GM19397 (cell line): ENCODE measurements around the gene CPVL.
"Not testable (repeated sequence)": the region's sequence is repeated elsewhere in the genome, so short reads cannot be mapped to it uniquely, and the experiment has no call there.

ENCODE experiments used
- ATAC-seq: cut with Tn5 transposase; IDR thresholded peaks from one replicate; pipeline ENCODE4 v1.9.1; 2021; ENCODE audit warnings: mild to moderate bottlenecking, moderate library complexity; ENCODE audit not compliant: unreplicated experiment

Gene CPVL

GRCh38 chr7:29120955-29121354 is 25.4 kb downstream of the CPVL start:
- ATAC-seq, result no peak

DNA sequence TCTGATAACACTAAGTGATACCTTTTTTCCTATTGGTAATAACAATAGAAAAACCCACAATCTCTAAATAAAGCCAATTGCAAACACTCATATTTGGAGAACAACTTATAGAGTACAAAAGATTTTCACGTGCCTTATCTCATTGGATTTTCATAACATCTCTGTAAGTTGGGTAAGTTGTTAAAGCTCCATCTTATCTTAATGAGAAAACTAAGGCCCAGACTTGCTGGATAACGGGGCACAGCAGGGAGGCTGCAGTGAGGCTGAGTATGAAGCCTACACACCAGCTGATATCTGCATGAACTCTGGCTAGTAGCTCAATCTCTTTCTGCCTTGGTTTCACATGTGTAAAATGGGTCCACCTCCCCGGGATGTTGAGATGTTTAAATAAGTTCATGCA is 26.8 kb downstream of the CPVL start:
- ATAC-seq, result no peak

DNA sequence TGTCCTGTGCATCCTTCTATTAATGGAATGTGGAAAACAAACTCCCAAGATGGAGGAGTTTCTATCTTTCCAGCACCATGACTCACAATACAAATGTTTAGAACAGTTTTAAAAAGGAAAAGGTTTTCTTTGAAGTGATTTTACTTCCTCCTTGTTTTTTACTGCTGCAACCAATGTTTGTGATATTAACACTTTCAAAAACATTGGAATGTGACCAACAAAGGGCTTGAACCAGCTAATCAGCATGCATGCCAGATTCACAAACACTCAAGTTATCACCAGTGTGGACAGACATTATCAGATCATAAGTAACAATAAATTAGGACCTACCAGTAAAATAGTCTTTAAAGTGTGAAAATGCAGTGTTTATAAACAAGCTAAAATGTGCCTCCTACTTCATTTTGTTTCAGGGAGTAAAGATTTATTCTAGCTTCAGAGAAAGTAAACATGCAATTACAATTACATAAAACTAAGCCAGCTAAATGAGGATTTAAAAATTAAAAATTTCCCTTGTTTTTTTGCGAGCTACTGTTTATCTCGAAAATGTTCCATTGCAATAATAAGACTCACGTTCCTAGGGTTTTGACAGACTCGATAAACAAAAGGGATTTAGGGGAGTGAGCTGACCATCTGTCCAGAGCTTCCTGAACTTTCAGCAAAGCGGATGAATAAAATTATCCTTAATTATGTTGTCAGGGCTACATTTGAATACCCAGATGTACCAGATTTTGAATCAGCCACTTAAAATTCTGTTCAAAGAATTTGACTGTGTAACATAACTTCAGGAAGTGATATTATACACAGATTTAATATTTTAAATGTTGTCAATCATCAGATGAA is 29.8 kb downstream of the CPVL start:
- ATAC-seq, result no peak

- no peak for ATAC-seq
Measured at GRCh38 chr7:29115753-29116152, 30.6 kb downstream of the CPVL start.

DNA sequence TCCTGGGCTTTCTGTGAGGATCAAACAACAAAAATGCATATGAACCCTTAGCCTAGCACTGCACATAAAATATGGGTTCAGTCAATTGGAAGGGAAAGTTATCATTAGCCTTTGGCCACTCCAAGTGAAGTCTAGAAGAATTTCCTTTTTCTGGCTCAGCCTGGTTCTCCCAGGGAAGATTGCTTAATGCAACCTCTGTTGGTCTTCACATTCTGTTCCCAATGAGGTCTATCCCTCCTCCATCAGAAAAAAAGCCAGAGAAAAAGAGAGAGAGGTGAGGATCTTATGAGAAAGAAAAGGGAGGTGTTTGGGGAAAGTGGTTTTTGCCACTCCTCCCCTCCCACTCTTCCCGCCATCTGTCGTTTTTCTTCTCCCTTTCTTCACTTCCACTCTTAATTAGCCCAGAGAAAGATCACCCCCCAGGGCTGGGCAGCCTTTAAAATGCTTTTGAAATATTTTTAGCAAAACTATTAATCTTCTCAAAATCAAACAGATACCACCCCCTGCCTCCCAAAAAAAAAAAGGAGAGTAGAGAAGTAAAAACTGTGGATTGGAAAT is 31.1 kb downstream of the CPVL start:
- no peak for ATAC-seq

GRCh38 chr7:29114266-29114665 is 32.1 kb downstream of the CPVL start:
- not testable (repeated sequence) for ATAC-seq

GRCh38 chr7:29113384-29114102 is 32.8 kb downstream of the CPVL start:
- no peak for ATAC-seq

- ATAC-seq, result no peak
Measured at GRCh38 chr7:29112721-29113120, 33.6 kb downstream of the CPVL start.

GRCh38 chr7:29109899-29110298 is 36.4 kb downstream of the CPVL start:
- no peak for ATAC-seq

GRCh38 chr7:29109358-29109757 is 37.0 kb downstream of the CPVL start:
- no peak for ATAC-seq

DNA sequence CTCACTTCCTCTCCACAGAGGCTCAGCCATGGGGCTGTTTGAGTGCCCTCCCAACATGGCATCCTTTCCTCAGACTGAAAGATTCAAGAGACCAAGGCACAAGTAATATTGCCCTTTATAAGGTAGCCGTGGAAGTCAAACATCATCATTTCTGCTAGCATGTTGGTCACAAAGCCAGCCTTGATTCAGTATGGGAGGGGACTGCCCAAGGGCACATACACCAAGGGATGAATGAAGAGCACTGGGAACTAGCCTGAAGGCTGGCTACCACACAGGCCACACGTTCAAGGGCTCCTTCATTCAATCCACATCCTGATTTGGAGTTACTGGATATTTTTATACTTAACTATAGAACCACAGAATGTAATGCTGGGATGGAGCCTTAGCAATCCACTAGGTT is 39.3 kb downstream of the CPVL start:
- no peak for ATAC-seq

DNA sequence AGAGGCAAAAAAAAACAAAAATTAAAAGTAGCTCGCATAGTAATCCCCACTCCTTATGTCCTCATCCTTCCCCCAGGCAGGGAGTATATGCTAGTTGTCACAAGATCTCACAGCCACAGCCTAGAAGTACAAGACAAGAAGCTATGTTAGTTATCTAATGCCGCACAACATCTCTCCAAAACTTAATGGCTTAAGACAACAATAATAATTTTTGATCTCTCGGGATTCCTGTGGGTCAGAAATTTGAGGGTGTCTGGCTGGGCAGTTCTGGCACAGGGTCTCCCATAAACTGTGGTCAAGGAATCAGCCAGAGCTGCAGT is 39.7 kb downstream of the CPVL start:
- ATAC-seq, result no peak

GRCh38 chr7:29105752-29106668 is 40.3 kb downstream of the CPVL start:
- ATAC-seq, result no peak

DNA sequence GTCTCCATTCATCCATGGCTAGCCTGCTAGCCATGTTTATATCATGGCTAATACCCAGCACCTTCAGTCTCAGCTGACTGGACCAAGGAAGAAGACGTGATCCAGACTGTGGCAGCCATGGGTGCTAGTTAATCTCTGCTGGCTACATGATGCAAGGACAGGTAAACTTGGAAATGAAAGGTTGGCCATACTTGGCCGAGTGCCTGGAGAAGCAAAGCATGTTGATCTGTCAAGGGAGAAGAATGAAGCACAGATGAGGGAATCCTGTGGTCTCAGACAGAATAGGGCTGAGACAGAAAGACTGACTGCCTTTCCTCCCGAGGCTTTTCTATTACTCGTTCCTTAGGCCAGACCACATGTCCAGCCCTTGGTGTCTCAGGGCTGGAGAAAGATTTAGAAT is 41.1 kb downstream of the CPVL start:
- ATAC-seq, result no peak

- no peak for ATAC-seq
Measured at GRCh38 chr7:29102558-29103151, 43.7 kb downstream of the CPVL start.

GRCh38 chr7:29100924-29101323 is 45.4 kb downstream of the CPVL start:
- no peak for ATAC-seq

DNA sequence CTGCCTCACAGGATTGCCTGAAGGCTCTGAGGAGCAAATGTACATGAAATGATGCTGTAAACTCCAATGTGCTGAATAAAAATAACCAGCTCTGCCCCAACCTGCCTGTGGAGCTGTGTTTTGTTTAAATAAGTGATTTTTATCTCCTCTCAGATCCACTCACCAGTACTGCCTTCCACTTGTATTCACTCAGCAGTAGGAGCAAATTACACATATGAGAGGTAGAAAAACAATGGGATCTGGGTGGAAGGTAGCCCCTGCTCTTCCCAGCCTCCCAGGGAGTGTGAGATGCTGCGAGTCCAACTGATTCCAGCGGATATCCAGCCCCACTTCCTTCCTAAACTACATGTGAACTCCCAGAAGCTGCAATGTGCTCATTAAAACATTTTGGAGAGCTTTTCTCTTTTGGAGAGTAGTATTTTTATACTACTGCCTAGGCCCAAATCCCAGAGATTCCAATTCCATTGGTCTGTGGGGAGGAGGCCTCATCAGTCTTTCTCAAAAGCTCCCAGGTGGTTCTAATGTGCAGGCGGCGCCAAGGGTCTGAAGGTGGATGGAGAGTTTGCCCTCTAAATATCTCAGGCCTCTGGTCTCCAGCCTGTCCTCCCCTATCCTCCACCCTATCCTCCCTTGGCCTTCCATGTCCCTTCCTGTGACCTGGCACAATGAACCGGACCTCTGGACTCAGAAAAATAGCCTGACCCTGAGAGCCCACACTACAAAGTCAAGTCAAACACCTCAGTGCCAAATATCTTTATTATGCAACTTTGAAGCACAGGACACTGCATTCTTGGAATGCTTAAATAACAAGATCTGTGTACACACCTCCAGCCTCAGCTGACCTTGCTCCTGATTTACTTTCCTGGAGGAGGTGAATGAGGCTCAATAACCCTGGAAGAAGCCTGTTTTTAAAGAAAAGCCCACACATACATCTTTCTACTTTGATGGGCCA is 46.2 kb downstream of the CPVL start:
- ATAC-seq, result no peak

- ATAC-seq, result no peak
Measured at GRCh38 chr7:29096446-29096730, 49.9 kb downstream of the CPVL start.

GRCh38 chr7:29095631-29096445 is 50.5 kb downstream of the CPVL start:
- ATAC-seq, result no peak
